Measurements from ENCODE around the gene CENPK.
"Not testable (repeated sequence)": the region's sequence is repeated elsewhere in the genome, so short reads cannot be mapped to it uniquely, and the experiment has no call there.

CENPK gene

DNA sequence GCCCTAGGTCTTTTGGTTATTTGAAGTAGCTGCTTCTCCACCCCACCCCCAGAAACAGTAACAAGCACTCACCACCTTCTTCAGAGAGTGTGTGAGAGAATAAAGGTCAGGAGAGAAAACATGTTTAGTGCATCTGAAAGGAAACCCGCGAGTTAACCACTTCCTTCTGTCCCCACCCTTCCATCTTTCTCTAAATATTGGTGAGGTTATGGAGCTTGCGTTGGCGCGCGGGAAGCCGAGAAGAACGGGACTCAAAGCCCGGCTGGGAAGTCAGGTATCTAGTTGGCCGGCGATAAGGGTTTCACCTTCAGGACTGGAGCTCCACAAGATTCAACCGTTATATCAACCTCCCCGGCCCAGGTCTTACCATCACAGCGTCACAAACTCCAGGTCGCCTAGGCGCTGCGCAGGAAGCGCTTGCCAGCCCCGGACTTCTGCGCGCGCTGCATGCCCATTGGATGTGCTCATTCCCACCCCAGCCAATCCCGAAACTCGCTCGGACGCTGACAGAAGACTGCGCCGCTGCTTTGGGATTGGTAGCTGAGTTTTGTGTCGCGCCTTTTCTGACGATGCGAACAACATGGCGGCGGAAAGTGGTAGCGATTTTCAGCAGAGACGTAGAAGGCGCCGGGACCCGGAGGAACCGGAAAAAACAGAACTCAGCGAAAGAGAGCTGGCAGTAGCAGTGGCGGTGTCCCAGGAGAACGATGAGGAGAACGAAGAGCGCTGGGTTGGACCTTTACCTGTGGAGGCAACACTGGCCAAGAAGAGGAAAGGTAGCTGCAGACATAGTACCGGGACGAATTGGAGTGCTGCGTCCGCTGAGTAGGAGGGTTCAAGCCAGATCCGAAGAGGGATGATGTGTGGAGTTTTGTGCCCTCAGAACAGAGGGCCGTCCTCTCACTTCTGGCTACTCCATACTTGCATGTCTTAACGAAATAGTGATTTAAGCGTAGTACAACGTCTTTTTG lies at the start of gene CENPK, which contains the start of gene PPWD1:
Gene CENPK, minus strand, starts transcription at position 438 of the 971 bp plus-strand sequence. CDS start 8,261 bp downstream, outside the sequence.
Gene PPWD1, plus strand, starts transcription at position 566 of the 971 bp plus-strand sequence. Its CDS starts 15 bp downstream, at position 581.
- ChIA-PET CTCF (interaction anchor here (1.1 to 1.2 kb wide), 2 partner anchors 9 to 750 kb away, joined by 3 to 4 read pairs; no protein-coding TSS in a partner anchor), POLR2A (interaction anchor here (1.2 kb wide), 1 partner anchor 159 kb away, joined by 3 read pairs; the partner anchor contains the start of genes NLN and SGTB)
- peak within 1 kb of the TSS; percentile 94 for H3K4me3 ChIP-seq (ENCODE audit: low read depth, low read length)
- TF ChIP-seq, protein P1, sequence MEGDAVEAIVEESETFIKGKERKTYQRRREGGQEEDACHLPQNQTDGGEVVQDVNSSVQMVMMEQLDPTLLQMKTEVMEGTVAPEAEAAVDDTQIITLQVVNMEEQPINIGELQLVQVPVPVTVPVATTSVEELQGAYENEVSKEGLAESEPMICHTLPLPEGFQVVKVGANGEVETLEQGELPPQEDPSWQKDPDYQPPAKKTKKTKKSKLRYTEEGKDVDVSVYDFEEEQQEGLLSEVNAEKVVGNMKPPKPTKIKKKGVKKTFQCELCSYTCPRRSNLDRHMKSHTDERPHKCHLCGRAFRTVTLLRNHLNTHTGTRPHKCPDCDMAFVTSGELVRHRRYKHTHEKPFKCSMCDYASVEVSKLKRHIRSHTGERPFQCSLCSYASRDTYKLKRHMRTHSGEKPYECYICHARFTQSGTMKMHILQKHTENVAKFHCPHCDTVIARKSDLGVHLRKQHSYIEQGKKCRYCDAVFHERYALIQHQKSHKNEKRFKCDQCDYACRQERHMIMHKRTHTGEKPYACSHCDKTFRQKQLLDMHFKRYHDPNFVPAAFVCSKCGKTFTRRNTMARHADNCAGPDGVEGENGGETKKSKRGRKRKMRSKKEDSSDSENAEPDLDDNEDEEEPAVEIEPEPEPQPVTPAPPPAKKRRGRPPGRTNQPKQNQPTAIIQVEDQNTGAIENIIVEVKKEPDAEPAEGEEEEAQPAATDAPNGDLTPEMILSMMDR (IDR thresholded peaks at IDR 0.05; ENCODE audit: insufficient read depth, low read length, missing control alignments): no peak
- DNase-seq (ENCODE audit: low read depth, low spot score): peak; percentile 54

DNA sequence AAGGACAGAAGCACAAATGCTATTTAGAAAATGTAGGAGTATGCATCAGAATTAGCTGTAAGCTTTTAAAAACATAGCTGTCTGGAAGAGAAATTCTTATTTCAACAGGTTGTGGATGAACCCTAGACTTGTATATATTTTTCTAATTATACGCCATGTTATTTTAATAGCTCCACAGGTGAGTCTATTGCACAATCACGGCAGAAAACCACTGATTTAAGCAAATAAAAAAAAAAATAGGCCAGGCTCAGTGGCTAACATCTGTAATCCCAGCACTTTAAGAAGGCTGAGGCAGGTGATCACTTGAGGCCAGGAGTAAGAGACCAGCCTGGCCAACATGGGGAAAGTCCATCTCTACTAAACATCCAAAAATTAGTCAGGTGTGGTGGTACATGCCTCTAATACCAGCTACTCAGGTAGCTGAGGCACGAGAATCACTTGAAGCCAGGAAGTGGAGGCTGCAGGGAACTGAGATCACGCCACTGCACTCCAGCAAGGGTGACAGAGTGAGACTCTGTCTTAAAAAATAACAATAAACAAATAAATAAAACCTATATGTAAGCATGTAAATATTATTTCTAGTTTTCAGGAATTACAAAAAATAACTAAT lies 49.4 kb upstream of the CENPK start:
- CTCF ChIA-PET: interaction anchor here (1.4 kb wide), 1 partner anchor 11 kb away, joined by 3 read pairs; no protein-coding TSS in a partner anchor

DNA sequence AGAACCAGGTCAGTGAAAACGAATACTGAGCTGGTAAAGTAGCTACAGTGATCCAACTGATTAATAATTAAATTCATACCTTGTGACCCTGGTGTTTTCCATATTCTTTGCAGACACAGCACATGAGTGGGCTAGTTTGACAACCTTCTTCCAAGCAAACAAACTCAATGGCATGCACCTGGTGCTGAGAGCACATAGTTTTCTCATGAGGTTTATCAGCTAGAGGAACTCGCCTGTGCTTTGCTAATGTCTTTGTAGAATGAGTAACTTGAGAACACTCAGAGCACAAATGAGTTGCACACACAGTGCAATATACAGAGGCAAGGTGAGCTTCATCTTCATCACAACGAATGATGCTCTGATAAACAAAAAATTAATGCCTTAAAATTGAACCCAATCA lies 48.6 kb upstream of the CENPK start:
- no peak for DNase-seq (ENCODE audit: low read depth, low spot score)
- TF ChIP-seq, protein P1 (IDR thresholded peaks at IDR 0.05; ENCODE audit: insufficient read depth, low read length, missing control alignments): no peak
- ChIA-PET CTCF (interaction anchor here (1.4 to 1.7 kb wide), 2 partner anchors 8 to 12 kb away, joined by 3 to 7 read pairs; no protein-coding TSS in a partner anchor), POLR2A (no interaction called here)
- no peak overlapping the region for H3K4me3 ChIP-seq (ENCODE audit: low read depth, low read length)

More for the DNA sequence above, 49.4 kb upstream of the CENPK start:
- H3K4me3 ChIP-seq (ENCODE audit: low read depth, low read length): no peak overlapping the region
- POLR2A ChIA-PET: no interaction called here
- DNase-seq (ENCODE audit: low read depth, low spot score): no peak
- TF ChIP-seq, protein P1 (IDR thresholded peaks at IDR 0.05; ENCODE audit: insufficient read depth, low read length, missing control alignments): no peak

DNA sequence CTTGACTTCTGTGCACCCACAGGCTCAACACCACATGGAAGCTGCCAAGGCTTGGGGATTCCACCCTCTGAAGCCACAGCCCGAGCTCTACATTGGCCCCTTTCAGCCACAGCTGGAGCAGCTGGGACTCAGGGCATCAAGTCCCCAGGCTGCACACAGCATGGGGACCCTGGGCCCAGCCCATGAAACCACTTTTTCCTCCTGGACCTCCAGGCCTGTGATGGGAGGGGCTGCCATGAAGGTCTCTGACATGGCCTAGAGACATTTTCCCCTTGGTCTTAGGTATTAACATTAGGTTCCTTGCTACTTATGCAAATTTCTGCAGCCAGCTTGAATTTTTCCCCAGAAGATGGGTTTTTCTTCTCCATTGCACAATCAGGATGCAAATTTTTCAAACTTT lies 38.8 kb upstream of the CENPK start:
- CTCF ChIA-PET; H3K4me3 ChIP-seq (ENCODE audit: low read depth, low read length); POLR2A ChIA-PET; DNase-seq (ENCODE audit: low read depth, low spot score): not testable (repeated sequence)

DNA sequence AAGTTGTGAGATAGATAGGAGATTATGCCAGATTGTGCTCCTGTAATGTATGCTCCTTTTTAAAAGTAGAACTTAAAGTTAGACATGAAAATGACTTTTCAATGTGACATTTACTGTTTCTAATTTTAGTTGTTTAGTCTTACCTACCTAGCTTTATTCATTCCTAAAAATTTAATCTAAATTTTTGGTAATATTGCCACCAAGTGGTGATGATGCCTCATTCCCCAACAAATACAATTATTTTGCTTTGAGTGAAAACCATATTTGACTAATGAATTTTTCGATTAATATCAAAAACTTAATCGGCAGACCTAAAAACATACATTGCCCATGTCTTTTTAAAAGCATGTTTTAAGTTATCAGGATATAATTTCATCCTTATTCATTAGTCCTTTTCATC lies 25.7 kb upstream of the CENPK start:
- ChIA-PET POLR2A (no interaction called here), CTCF (interaction anchor here (1.4 kb wide), 1 partner anchor 782 kb away, joined by 4 read pairs; no protein-coding TSS in a partner anchor)
- TF ChIP-seq, protein P1 (IDR thresholded peaks at IDR 0.05; ENCODE audit: insufficient read depth, low read length, missing control alignments): no peak
- no peak for DNase-seq (ENCODE audit: low read depth, low spot score)
- no peak overlapping the region for H3K4me3 ChIP-seq (ENCODE audit: low read depth, low read length)

- POLR2A ChIA-PET: no interaction called here
- DNase-seq (ENCODE audit: low read depth, low spot score): peak; percentile 21
- CTCF ChIA-PET: no interaction called here
- TF ChIP-seq, protein P1 (IDR thresholded peaks at IDR 0.05; ENCODE audit: insufficient read depth, low read length, missing control alignments): no peak
- no peak overlapping the region for H3K4me3 ChIP-seq (ENCODE audit: low read depth, low read length)
Observed at GRCh38 chr5:65577141-65577540, 14.2 kb upstream of the CENPK start.

Data from AG04449 (cell line).